22Rv1 (cell line): ENCODE measurements around the gene UBE3A.

ENCODE experiments used
- H3K27ac ChIP-seq: fragments of 450-650 bp; 2 replicates; pipeline ENCODE4 v1.5.1; 2017
- CTCF ChIP-seq: fragments of 450-650 bp; IDR thresholded peaks from 2 replicates; pipeline ENCODE4 v1.5.1; 2017; ENCODE audit warnings: mild to moderate bottlenecking
- ZFX ChIP-seq: fragments of 450-650 bp; IDR thresholded peaks from 2 replicates; pipeline ENCODE4 v1.6.1; 2017; ENCODE audit warnings: antibody characterized with exemption, borderline replicate concordance

The UBE3A gene

GRCh38 chr15:25427861-25428260 lies 11.0 kb downstream of the UBE3A start:
- TF ChIP-seq ZFX, result no peak
- no peak for TF ChIP-seq CTCF
- H3K27ac ChIP-seq, result no peak overlapping the region

GRCh38 chr15:25426896-25427610 lies 11.8 kb downstream of the UBE3A start:
- H3K27ac ChIP-seq, result no peak overlapping the region
- no peak for TF ChIP-seq CTCF
- TF ChIP-seq ZFX, result no peak

- no peak for TF ChIP-seq CTCF
- no peak for TF ChIP-seq ZFX
Measured at GRCh38 chr15:25424073-25424472, 14.8 kb downstream of the UBE3A start.

GRCh38 chr15:25422021-25422420 lies 16.8 kb downstream of the UBE3A start:
- H3K27ac ChIP-seq, result no peak overlapping the region
- TF ChIP-seq CTCF (no peak), ZFX (no peak)

More at GRCh38 chr15:25424073-25424472, 14.8 kb downstream of the UBE3A start:
- H3K27ac ChIP-seq, result no peak overlapping the region

- no peak for TF ChIP-seq CTCF
- no peak for TF ChIP-seq ZFX
- no peak overlapping the region for H3K27ac ChIP-seq
Measured at GRCh38 chr15:25418202-25418601, 20.6 kb downstream of the UBE3A start.

- TF ChIP-seq ZFX, result no peak
- TF ChIP-seq CTCF, result no peak
- no peak overlapping the region for H3K27ac ChIP-seq
Measured at GRCh38 chr15:25417604-25418003, 21.2 kb downstream of the UBE3A start.

GRCh38 chr15:25416693-25417092 lies 22.1 kb downstream of the UBE3A start:
- TF ChIP-seq CTCF (no peak), ZFX (no peak)
- H3K27ac ChIP-seq, result no peak overlapping the region
